Measurements from ENCODE around the gene VANGL2. TPM values are rescaled to one million over a fixed set of nuclear protein-coding genes. Genes with fewer than 3 reads are reported as not detected.
A peak's percentile ranks its signal among the peaks of the same experiment; 100 is the strongest.

The VANGL2 gene
- total RNA-seq, 6 experiments from 2014 or later, result 0.06 to 0.22 (median 0.12) TPM

DNA sequence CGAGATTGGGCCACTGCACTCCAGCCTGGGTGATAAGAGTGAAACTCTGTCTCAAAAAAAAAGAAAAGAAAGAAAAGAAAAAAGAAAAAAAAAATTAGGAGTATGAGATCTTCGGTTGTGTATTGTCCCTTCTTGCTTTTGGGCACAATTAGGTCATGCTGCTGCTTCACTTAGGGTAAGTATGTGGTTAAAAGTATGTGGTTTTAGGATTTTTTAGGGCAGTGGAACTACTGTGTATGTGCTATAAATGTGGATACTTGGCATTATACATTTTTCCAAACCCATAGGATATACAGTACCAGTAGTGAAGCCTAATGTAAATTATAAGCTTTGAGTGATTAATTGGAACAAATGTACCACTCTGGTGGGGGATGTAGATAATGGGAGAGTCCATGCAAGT is 31.2 kb downstream of the VANGL2 start:
- 92% methylated on average over 1 of the region's 2 CpGs for WGBS (ENCODE audit: insufficient coverage, low coverage, low lambda C conversion rate, missing lambda C conversion rate)
- Histone ChIP-seq H3K27me3 (no peaks in the 10 kb centered on the region), H3K27ac (no peak overlapping the region), H3K9me3 (no peaks in the 10 kb centered on the region), H3K36me3 (no peaks in the 10 kb centered on the region), H3K4me1 (no peaks in the 10 kb centered on the region), H3K4me3 (no peak overlapping the region)
- intact Hi-C loops (cut with DNase I), result no loop called here
- DNase-seq (no peak), ATAC-seq (no peak)
- no peak for TF ChIP-seq POLR2A (IDR thresholded peaks at IDR 0.05)
- TF ChIP-seq, protein P1, sequence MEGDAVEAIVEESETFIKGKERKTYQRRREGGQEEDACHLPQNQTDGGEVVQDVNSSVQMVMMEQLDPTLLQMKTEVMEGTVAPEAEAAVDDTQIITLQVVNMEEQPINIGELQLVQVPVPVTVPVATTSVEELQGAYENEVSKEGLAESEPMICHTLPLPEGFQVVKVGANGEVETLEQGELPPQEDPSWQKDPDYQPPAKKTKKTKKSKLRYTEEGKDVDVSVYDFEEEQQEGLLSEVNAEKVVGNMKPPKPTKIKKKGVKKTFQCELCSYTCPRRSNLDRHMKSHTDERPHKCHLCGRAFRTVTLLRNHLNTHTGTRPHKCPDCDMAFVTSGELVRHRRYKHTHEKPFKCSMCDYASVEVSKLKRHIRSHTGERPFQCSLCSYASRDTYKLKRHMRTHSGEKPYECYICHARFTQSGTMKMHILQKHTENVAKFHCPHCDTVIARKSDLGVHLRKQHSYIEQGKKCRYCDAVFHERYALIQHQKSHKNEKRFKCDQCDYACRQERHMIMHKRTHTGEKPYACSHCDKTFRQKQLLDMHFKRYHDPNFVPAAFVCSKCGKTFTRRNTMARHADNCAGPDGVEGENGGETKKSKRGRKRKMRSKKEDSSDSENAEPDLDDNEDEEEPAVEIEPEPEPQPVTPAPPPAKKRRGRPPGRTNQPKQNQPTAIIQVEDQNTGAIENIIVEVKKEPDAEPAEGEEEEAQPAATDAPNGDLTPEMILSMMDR (IDR thresholded peaks at IDR 0.05), result no peak

DNA sequence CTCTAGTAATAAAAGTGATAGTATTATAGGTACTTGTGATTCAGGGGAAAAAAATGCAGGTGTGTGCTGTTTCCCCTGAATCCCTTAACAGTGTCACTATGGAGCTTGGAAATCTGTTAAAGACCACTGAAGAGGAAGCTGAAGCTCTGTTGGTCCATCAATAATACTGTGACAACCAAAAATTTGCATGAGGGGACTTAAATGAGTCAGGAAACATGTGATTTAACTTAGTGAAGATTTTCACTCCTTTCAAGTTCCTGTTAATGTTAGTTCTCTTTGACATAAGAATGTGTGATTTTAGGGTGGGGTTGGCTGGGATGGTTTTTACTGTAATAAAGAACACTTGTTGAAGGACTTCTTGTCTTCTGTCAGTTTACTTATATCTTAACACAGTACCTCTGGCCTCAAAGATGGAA is 32.0 kb downstream of the VANGL2 start:
- peak in 1 of 4 donors; percentile 8 for ATAC-seq

DNA sequence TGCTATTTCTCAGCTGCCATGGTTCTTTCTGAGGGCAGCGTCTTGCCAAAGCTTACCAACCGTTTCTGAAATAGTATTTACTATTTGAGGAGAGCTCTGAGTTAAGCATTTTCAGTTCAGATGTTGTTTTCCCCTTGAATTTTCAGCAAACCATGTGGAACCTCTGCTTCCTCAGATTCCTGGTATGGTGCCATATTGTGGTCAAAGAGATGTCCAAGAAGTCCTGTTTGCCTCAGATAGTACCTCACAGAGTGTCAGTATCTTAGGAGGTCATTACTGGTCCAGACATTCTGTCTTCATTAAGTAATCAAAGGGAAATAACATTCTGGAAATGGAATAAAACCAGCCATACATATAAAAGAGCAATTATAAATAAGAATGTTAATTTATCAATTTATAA is 36.6 kb downstream of the VANGL2 start:
- Histone ChIP-seq H3K27ac (no peak overlapping the region), H3K4me3 (no peak overlapping the region), H3K9me3 (no peaks in the 10 kb centered on the region), H3K27me3 (no peaks in the 10 kb centered on the region), H3K36me3 (no peaks in the 10 kb centered on the region), H3K4me1 (peaks cover 0 to 8% (median 3%) of the 10 kb centered on the region in 4 donors)
- TF ChIP-seq, protein P1 (IDR thresholded peaks at IDR 0.05), result no peak
- no peak for TF ChIP-seq POLR2A (IDR thresholded peaks at IDR 0.05)
- intact Hi-C loops (cut with DNase I), result no loop called here
- ATAC-seq (no peak), DNase-seq (no peak)
- WGBS (ENCODE audit: insufficient coverage, low coverage, low lambda C conversion rate, missing lambda C conversion rate), result 58% methylated on average over 2 of the region's 2 CpGs

More for the DNA sequence above, 32.0 kb downstream of the VANGL2 start:
- intact Hi-C loops (cut with DNase I), result no loop called here
- H3K36me3 ChIP-seq, result no peaks in the 10 kb centered on the region
- H3K9me3 ChIP-seq, result no peaks in the 10 kb centered on the region
- peaks cover 0 to 5% (median under 1%) of the 10 kb centered on the region in 4 donors for H3K4me1 ChIP-seq
- no peak for DNase-seq
- TF ChIP-seq, protein P1 (IDR thresholded peaks at IDR 0.05), result no peak
- TF ChIP-seq POLR2A (IDR thresholded peaks at IDR 0.05), result no peak
- H3K27me3 ChIP-seq, result no peaks in the 10 kb centered on the region
- no peak overlapping the region for H3K27ac ChIP-seq
- H3K4me3 ChIP-seq, result no peak overlapping the region

DNA sequence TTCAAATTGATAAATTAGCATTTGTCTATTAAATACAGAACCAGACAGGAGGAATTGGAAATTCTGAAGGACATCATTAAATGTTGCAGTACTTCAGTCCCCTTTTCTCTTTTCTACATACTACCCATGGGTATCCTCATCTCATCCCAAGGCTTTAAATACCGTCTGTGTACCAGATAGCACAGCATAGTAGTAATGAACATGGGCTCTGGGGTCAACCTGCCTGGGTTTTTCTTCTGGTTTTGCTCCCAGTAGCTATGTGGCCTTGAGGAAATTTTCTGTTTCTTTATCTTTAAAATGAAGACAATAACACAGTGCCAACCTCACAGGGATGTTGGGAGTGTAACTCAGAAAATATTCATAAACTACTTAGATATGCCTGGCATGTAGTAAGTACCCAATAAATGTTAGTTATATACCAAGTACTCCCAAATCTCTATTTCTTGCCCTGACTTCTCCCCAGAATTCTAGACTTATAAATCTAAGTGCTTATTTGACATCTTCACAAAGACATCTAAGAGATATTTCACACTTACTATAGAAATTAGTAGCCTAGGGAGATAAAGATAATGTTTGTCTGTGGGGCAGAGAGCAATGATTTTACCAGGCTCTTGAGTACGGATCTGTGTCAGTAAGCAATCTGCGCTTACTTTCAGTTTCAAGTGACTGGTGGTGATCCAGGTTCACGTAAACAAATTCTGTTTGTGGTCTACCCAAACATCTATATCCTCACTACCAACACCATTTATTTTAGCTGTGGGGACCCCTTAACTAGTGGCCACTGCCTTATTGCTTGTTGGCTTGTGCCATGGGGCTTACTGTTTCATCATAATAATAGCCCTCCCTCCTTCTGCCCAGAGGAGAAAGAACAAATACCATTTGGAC is 37.3 kb downstream of the VANGL2 start:
- peak overlapping the region in 2 of 3 donors; percentile 41 to 54 for H3K27ac ChIP-seq
- peaks cover 0 to 8% (median 3%) of the 10 kb centered on the region in 4 donors for H3K4me1 ChIP-seq
- no peak for TF ChIP-seq POLR2A (IDR thresholded peaks at IDR 0.05)
- DNase-seq (no peak), ATAC-seq (peak; percentile 90 to 96 (median 93))
- WGBS (ENCODE audit: insufficient coverage, low coverage, low lambda C conversion rate, missing lambda C conversion rate), result 15% methylated on average over 4 of the region's 4 CpGs
- no peaks in the 10 kb centered on the region for H3K9me3 ChIP-seq
- intact Hi-C loops (cut with DNase I), result no loop called here
- no peaks in the 10 kb centered on the region for H3K27me3 ChIP-seq
- no peaks in the 10 kb centered on the region for H3K36me3 ChIP-seq
- H3K4me3 ChIP-seq, result peak overlapping the region in 2 of 3 donors; percentile 12 to 36

DNA sequence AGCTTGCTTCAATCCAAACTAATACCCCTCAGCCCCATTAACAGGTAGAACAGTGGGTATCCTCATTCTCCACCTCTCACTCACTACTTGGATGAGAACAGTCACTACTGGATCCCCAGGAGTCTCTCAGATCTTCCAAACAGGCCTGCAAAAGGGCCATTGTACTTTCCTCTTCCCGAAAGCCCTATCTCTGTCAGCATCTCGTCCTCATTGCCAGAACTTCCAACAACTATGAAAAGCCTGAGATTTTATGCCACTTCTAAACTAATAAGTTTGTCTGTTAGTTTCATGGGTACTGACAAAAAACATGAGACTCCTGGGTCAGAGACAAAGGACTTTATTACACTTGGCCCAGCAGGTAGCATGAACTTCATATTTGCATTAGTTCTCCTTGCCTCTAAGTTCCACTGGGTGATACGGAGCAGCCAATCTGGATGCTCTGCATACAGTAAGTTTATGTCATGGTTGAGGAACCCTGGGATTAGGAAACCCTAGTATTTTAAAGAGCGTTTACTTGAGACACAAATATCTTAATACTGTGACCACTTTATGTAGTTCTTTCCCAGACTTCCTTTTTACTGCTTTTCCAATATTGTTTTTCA is 38.1 kb downstream of the VANGL2 start:
- WGBS (ENCODE audit: insufficient coverage, low coverage, low lambda C conversion rate, missing lambda C conversion rate), result 58% methylated on average over 4 of the region's 4 CpGs
- peaks cover 0 to 8% (median 3%) of the 10 kb centered on the region in 4 donors for H3K4me1 ChIP-seq
- peak; percentile 58 to 63 (median 61) for ATAC-seq
- no peaks in the 10 kb centered on the region for H3K27me3 ChIP-seq
- no peaks in the 10 kb centered on the region for H3K36me3 ChIP-seq
- no peaks in the 10 kb centered on the region for H3K9me3 ChIP-seq
- H3K27ac ChIP-seq, result peak overlapping the region in 2 of 3 donors; percentile 41 to 54
- TF ChIP-seq POLR2A (IDR thresholded peaks at IDR 0.05), result no peak
- DNase-seq, result no peak
- H3K4me3 ChIP-seq, result peak overlapping the region in 2 of 3 donors; percentile 12 to 36
- intact Hi-C loops (cut with DNase I), result no loop called here
